ENCODE measurements around the gene KRT85.

The KRT85 gene

DNA sequence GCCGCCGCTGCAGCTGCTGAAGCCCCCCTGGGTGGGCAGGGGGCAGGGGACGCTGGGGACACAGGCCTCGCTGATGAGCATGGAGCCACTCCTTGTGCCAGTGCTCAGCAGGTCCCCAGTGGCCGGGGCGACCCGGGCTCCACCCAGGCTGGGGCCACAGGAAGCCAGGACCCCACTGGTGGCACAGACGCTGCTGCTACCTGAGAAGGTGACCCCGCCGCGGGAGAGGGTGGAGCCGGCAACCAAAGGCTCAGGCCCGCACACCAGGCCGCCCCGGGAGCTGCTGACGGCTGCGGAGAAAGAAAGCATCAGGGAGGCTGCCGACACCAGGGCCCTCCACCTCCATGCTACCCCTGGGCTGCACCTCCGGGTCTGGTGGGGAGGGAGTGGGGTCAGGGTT, 10.8 kb upstream of the KRT85 start:
- Histone ChIP-seq H3K9me3 (ENCODE audit: low read depth, low read length) (no peaks in the 10 kb centered on the region), H3K4me3 (no peak overlapping the region), H3K27ac (no peak overlapping the region), H3K9ac (ENCODE audit: insufficient read length) (no peak overlapping the region), H3K36me3 (ENCODE audit: insufficient read depth, low read length) (no peaks in the 10 kb centered on the region)
- DNase-seq (ENCODE audit: low read depth, low spot score): no peak
- TF ChIP-seq EZH2 (IDR thresholded peaks at IDR 0.05) (no peak), POLR2AphosphoS5 (IDR thresholded peaks at IDR 0.05; ENCODE audit: borderline replicate concordance, low read depth, low read length) (no peak), FOXP2 (optimal IDR thresholded peaks at IDR 0.05; ENCODE audit: control extremely low read depth, extremely low read length, insufficient read depth) (no peak)

- Histone ChIP-seq H3K27ac (no peak overlapping the region), H3K9me3 (ENCODE audit: low read depth, low read length) (no peaks in the 10 kb centered on the region), H3K36me3 (ENCODE audit: insufficient read depth, low read length) (no peaks in the 10 kb centered on the region), H3K4me3 (no peak overlapping the region), H3K9ac (ENCODE audit: insufficient read length) (no peak overlapping the region)
- DNase-seq (ENCODE audit: low read depth, low spot score): no peak
- no peak for TF ChIP-seq POLR2AphosphoS5 (IDR thresholded peaks at IDR 0.05; ENCODE audit: borderline replicate concordance, low read depth, low read length)
- TF ChIP-seq FOXP2 (optimal IDR thresholded peaks at IDR 0.05; ENCODE audit: control extremely low read depth, extremely low read length, insufficient read depth): no peak
- no peak for TF ChIP-seq EZH2 (IDR thresholded peaks at IDR 0.05)
These were observed 10.0 kb upstream of the KRT85 start for GRCh38 chr12:52377266-52377665.

DNA sequence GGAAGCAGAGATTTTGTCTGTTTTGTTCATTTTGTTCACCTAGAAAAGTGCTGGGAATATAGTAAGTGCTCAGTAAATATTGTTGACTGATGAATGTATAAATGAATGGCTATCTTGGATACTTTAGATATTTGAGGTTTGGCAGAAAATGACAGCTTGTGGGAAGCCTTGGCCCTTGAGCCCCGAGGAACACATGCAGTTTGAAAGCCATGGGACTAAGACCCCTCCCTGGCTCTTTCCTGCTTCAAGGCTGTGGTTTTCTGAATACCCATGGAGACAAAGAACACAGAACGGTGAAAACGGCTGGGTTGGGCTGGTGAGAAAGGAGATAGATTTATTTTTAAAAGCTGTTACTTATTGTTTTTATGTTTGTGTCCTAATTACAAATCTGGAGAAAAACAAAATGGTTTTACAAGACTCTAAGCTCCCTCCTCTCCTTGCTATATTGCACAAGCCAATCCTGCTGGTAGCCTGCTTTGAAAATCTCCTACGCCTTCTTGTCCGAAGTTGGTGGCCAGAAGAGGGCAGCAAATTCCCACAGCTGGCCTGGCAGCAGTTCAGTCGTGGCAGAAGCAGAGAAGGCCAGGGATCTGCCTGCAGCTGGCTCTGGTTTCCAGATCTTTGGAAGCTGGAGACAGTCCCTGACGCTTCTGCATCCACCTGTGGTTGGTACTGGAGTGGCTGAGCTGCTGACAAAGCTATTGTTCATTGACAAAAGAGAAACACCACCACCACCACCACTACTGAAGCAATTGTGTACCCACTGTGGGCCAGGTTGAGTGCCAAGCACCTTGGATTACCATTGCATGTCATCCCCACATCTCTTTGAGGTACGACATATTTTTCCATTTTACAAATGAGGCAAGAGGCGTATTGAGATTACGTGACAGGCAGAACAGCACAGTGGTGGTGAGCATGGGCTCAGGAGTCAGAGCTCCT, 5.2 kb upstream of the KRT85 start:
- no peak for DNase-seq (ENCODE audit: low read depth, low spot score)
- Histone ChIP-seq H3K9me3 (ENCODE audit: low read depth, low read length) (no peaks in the 10 kb centered on the region), H3K27ac (no peak overlapping the region), H3K9ac (ENCODE audit: insufficient read length) (no peak overlapping the region), H3K4me3 (no peak overlapping the region), H3K36me3 (ENCODE audit: insufficient read depth, low read length) (no peaks in the 10 kb centered on the region)
- TF ChIP-seq EZH2 (IDR thresholded peaks at IDR 0.05): no peak
- no peak for TF ChIP-seq FOXP2 (optimal IDR thresholded peaks at IDR 0.05; ENCODE audit: control extremely low read depth, extremely low read length, insufficient read depth)
- no peak for TF ChIP-seq POLR2AphosphoS5 (IDR thresholded peaks at IDR 0.05; ENCODE audit: borderline replicate concordance, low read depth, low read length)

DNA sequence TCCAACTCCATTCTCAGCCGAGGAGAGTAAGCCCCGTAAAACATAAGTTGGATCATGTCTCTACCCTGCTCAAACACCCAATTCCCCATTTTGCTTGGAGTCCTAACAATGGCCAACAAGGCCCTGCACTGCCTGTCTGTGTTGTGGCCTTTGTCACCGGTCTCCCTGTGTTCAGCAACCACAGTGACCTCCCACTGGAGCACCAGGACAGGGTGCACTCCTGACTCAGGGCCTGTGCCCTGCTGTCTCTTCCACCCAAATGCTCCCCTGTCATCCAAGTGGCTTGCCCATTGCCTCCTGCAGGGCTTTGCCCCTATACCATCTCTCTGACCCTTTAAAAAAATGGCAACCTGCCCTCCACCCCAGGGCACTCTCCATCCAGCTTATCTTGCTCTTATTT, 4.4 kb upstream of the KRT85 start:
- TF ChIP-seq EZH2 (IDR thresholded peaks at IDR 0.05): no peak
- TF ChIP-seq FOXP2 (optimal IDR thresholded peaks at IDR 0.05; ENCODE audit: control extremely low read depth, extremely low read length, insufficient read depth): no peak
- no peak for TF ChIP-seq POLR2AphosphoS5 (IDR thresholded peaks at IDR 0.05; ENCODE audit: borderline replicate concordance, low read depth, low read length)
- Histone ChIP-seq H3K4me3 (no peak overlapping the region), H3K9ac (ENCODE audit: insufficient read length) (no peak overlapping the region), H3K9me3 (ENCODE audit: low read depth, low read length) (no peaks in the 10 kb centered on the region), H3K27ac (no peak overlapping the region), H3K36me3 (ENCODE audit: insufficient read depth, low read length) (no peaks in the 10 kb centered on the region)
- DNase-seq (ENCODE audit: low read depth, low spot score): no peak

DNA sequence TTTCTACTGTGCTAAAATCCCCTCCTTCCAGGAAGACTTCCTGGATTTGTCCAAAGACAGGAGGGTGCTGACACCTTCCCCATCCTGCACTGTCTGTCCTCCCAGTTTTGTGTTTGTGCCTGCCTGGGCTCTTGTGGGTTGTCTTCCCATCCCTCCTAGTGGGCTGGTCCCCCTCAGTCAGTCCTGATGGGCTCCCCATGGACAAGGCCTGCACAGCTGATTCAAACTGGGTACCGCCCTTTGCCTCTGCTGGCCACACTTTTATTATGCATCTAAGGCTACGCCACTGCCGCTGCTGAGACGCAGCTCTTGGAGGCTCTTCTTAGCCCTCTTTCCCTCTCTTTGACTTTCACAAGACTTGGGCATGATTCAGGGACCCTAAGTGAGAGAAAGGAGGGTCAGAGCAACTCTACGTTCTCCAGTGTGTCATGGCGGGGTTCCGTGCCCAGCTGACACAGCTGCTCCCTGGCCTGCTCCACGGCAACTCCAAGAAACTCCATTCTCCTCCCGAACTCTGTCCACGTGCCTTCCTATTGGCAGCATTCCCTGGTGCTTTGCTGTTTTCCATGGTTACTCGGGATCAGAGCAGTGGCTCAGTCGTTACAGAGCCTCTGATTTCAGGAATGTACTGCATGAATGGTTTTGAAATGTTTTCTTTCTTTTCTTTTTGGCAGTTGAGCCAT, 3.8 kb upstream of the KRT85 start:
- Histone ChIP-seq H3K9me3 (ENCODE audit: low read depth, low read length) (no peaks in the 10 kb centered on the region), H3K9ac (ENCODE audit: insufficient read length) (no peak overlapping the region), H3K4me3 (no peak overlapping the region), H3K36me3 (ENCODE audit: insufficient read depth, low read length) (no peaks in the 10 kb centered on the region), H3K27ac (no peak overlapping the region)
- no peak for TF ChIP-seq EZH2 (IDR thresholded peaks at IDR 0.05)
- no peak for TF ChIP-seq FOXP2 (optimal IDR thresholded peaks at IDR 0.05; ENCODE audit: control extremely low read depth, extremely low read length, insufficient read depth)
- TF ChIP-seq POLR2AphosphoS5 (IDR thresholded peaks at IDR 0.05; ENCODE audit: borderline replicate concordance, low read depth, low read length): no peak
- no peak for DNase-seq (ENCODE audit: low read depth, low spot score)

DNA sequence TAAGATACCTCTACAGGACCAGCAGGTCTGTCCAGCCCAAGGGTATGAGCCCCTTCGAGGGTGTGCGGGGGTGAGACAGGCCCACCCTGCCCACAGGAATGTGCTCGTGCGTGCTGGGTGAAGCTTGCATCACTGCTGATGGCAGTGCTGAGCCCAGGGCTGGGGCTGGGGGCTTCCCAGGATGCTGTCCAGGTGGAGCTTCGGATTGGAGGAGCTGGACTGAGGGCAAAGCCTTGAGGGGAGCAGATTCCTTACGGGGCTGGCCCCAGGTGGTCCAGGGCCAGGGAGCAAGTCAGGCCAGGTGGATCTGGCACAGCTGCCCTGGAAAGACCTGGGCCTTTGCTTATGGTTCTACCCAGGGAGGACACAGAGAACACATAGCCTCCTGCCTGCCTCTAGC, 2.5 kb upstream of the KRT85 start:
- no peak for DNase-seq (ENCODE audit: low read depth, low spot score)
- Histone ChIP-seq H3K36me3 (ENCODE audit: insufficient read depth, low read length) (no peaks in the 10 kb centered on the region), H3K27ac (no peak overlapping the region), H3K4me3 (no peak overlapping the region), H3K9ac (ENCODE audit: insufficient read length) (no peak overlapping the region), H3K9me3 (ENCODE audit: low read depth, low read length) (no peaks in the 10 kb centered on the region)
- TF ChIP-seq EZH2 (IDR thresholded peaks at IDR 0.05) (no peak), POLR2AphosphoS5 (IDR thresholded peaks at IDR 0.05; ENCODE audit: borderline replicate concordance, low read depth, low read length) (no peak), FOXP2 (optimal IDR thresholded peaks at IDR 0.05; ENCODE audit: control extremely low read depth, extremely low read length, insufficient read depth) (no peak)

DNA sequence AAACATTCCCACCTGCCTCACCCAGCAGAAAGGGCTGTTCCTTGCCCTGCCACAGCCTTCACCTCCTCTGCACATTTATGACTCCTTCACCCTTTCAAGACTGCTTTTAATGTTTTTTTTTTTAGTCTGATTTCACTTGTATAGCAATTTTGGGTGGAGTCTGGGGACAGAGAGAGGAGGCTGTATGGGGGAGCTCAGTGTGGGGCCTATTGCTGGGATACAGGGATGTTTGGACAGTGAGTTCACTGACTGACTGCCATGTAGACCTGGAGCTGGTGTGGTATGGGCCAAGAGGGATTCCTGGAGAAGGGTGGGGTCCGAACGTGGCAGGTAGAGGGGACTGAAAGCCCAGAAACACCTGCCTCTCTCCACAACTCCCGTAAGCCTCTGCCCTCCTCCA, 1.9 kb upstream of the KRT85 start:
- Histone ChIP-seq H3K27ac (no peak overlapping the region), H3K36me3 (ENCODE audit: insufficient read depth, low read length) (no peaks in the 10 kb centered on the region), H3K4me3 (no peak overlapping the region), H3K9me3 (ENCODE audit: low read depth, low read length) (no peaks in the 10 kb centered on the region), H3K9ac (ENCODE audit: insufficient read length) (no peak overlapping the region)
- TF ChIP-seq EZH2 (IDR thresholded peaks at IDR 0.05) (no peak), FOXP2 (optimal IDR thresholded peaks at IDR 0.05; ENCODE audit: control extremely low read depth, extremely low read length, insufficient read depth) (no peak), POLR2AphosphoS5 (IDR thresholded peaks at IDR 0.05; ENCODE audit: borderline replicate concordance, low read depth, low read length) (no peak)
- DNase-seq (ENCODE audit: low read depth, low spot score): no peak

DNA sequence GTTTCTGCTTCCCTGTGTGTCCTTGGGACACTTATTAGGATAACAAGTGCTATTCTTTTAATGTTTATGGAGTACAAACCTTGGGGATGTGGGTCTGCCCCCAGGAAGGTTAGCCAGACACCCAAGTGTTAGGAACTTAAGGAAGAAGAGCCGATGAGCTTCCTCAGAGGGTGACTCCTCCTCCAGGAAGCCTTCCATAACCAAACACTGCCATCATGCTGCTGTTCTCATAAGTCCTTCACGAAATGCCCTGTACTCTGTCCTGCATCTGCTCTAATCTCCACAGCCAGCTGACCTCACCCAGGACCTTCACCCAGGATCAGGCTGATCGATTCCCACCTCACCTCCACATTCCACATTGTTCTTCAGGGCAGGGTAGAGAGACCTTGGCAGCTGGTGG, 1.2 kb upstream of the KRT85 start:
- H3K36me3 ChIP-seq (ENCODE audit: insufficient read depth, low read length): no peaks in the 10 kb centered on the region
- H3K27ac ChIP-seq: no peak overlapping the region
- TF ChIP-seq POLR2AphosphoS5 (IDR thresholded peaks at IDR 0.05; ENCODE audit: borderline replicate concordance, low read depth, low read length): no peak
- no peak for DNase-seq (ENCODE audit: low read depth, low spot score)
- no peak overlapping the region for H3K9ac ChIP-seq (ENCODE audit: insufficient read length)
- no peak overlapping the region for H3K4me3 ChIP-seq
- no peaks in the 10 kb centered on the region for H3K9me3 ChIP-seq (ENCODE audit: low read depth, low read length)

Measured in SK-N-MC (cell line).